Suprapubic skin (tissue), 4 donors: ENCODE results near the gene FSIP1. TPM values are rescaled to one million over a fixed set of nuclear protein-coding genes. Genes with fewer than 3 reads are reported as not detected.
A peak's percentile ranks its signal among the peaks of the same experiment; 100 is the strongest.

Experiments used
- DNase-seq, 2 donors: peaks; one replicate each; pipeline ENCODE4 v3.0.0-alpha.2; 2019; ENCODE audit warnings: low spot score in 2 of 2
- H3K27ac ChIP-seq: fragments of 200-600 bp; sonication (generic); one replicate; pipeline ENCODE4 v1.5.1; 2019
- H3K27me3 ChIP-seq: fragments of 200-600 bp; sonication (generic); one replicate; pipeline ENCODE4 v1.5.1; 2019
- H3K36me3 ChIP-seq: fragments of 200-600 bp; sonication (generic); one replicate; pipeline ENCODE4 v1.5.1; 2019
- H3K4me1 ChIP-seq: fragments of 200-600 bp; sonication (generic); one replicate; pipeline ENCODE4 v1.5.1; 2019
- H3K4me3 ChIP-seq: fragments of 200-600 bp; sonication (generic); one replicate; pipeline ENCODE4 v1.5.1; 2019; ENCODE audit warnings: mild to moderate bottlenecking
- H3K9me3 ChIP-seq: fragments of 200-600 bp; sonication (generic); one replicate; pipeline ENCODE4 v1.5.1; 2019
- CTCF ChIP-seq, 2 donors: fragments of 200-600 bp in 1 of 2; fragments of 450-650 bp in 1 of 2; sonication (generic) in 1 of 2; IDR thresholded peaks; one replicate each; pipeline ENCODE4 v1.5.1; 2016 to 2019; ENCODE audit warnings: antibody characterized with exemption in 2 of 2, mild to moderate bottlenecking in 1 of 2, moderate library complexity in 1 of 2
- EP300 ChIP-seq: sonication (generic); formaldehyde crosslinking; IDR thresholded peaks from one replicate; pipeline ENCODE4 v1.6.1; 2017; ENCODE audit warnings: antibody characterized with exemption
- POLR2A ChIP-seq, 2 donors: fragments of 450-650 bp; IDR thresholded peaks; one replicate each; pipeline ENCODE4 v1.6.1; 2017; ENCODE audit warnings: antibody characterized with exemption in 2 of 2, mild to moderate bottlenecking in 2 of 2, moderate library complexity in 2 of 2
- POLR2AphosphoS5 ChIP-seq, 3 donors: sonication (generic); formaldehyde crosslinking; IDR thresholded peaks; one replicate each; pipeline ENCODE4 v1.6.1; 2017; ENCODE audit warnings: antibody characterized with exemption in 3 of 3
- WGBS: methylation state at CpG from one replicate; pipeline ENCODE4 v1.1.5; 2018; 5-methylcytosine and 5-hydroxymethylcytosine counted together
- total RNA-seq, 4 donors: library from RNA; depleted of rRNA; stranded (reverse); fragments of >200 nt; gene quantifications; one replicate each; pipeline ENCODE4 v1.1.0, GENCODE V29; 2016

FSIP1 gene
- total RNA-seq, 4 donors from 2014 or later = 0.21 to 0.24 TPM; not detected in 2

GRCh38 chr15:39585871-39586301 is 196.8 kb downstream of the FSIP1 start:
- Histone ChIP-seq H3K27ac (no peak overlapping the region), H3K4me1 (peaks cover 46% of the 10 kb centered on the region), H3K36me3 (peaks cover 74% of the 10 kb centered on the region), H3K27me3 (no peaks in the 10 kb centered on the region), H3K4me3 (peak overlapping the region; percentile 22), H3K9me3 (no peaks in the 10 kb centered on the region)
- WGBS = 58% methylated on average over 4 of the region's 4 CpGs
- no peak for TF ChIP-seq CTCF (IDR thresholded peaks at IDR 0.05)
- no peak for DNase-seq

GRCh38 chr15:39585389-39585841 is 197.2 kb downstream of the FSIP1 start:
- H3K4me1 ChIP-seq = peaks cover 51% of the 10 kb centered on the region
- TF ChIP-seq CTCF (IDR thresholded peaks at IDR 0.05) (no peak), POLR2A (IDR thresholded peaks at IDR 0.05) (no peak), EP300 (no peak), POLR2AphosphoS5 (IDR thresholded peaks at IDR 0.05) (no peak)
- peak overlapping the region; percentile 22 for H3K4me3 ChIP-seq
- H3K27me3 ChIP-seq = no peaks in the 10 kb centered on the region
- no peak overlapping the region for H3K27ac ChIP-seq
- H3K9me3 ChIP-seq = no peaks in the 10 kb centered on the region
- H3K36me3 ChIP-seq = peaks cover 70% of the 10 kb centered on the region
- 89% methylated on average over 4 of the region's 4 CpGs for WGBS
- no peak for DNase-seq

GRCh38 chr15:39584662-39585388 is 197.8 kb downstream of the FSIP1 start:
- H3K4me1 ChIP-seq = peaks cover 55% of the 10 kb centered on the region
- 60% methylated on average over 3 of the region's 3 CpGs for WGBS
- peaks cover 65% of the 10 kb centered on the region for H3K36me3 ChIP-seq
- H3K27me3 ChIP-seq = no peaks in the 10 kb centered on the region
- no peaks in the 10 kb centered on the region for H3K9me3 ChIP-seq
- H3K4me3 ChIP-seq = peak overlapping the region; percentile 61
- no peak for TF ChIP-seq POLR2AphosphoS5 (IDR thresholded peaks at IDR 0.05)
- no peak for TF ChIP-seq CTCF (IDR thresholded peaks at IDR 0.05)
- no peak for TF ChIP-seq EP300
- TF ChIP-seq POLR2A (IDR thresholded peaks at IDR 0.05) = no peak
- H3K27ac ChIP-seq = no peak overlapping the region
- DNase-seq = no peak

- Histone ChIP-seq H3K27ac (no peak overlapping the region), H3K4me1 (peaks cover 61% of the 10 kb centered on the region), H3K36me3 (peaks cover 59% of the 10 kb centered on the region), H3K27me3 (no peaks in the 10 kb centered on the region), H3K9me3 (no peaks in the 10 kb centered on the region), H3K4me3 (peak overlapping the region; percentile 61)
- WGBS = 74% methylated on average over 7 of the region's 7 CpGs
- TF ChIP-seq POLR2AphosphoS5 (IDR thresholded peaks at IDR 0.05) (no peak), CTCF (IDR thresholded peaks at IDR 0.05) (no peak), EP300 (no peak), POLR2A (IDR thresholded peaks at IDR 0.05) (no peak)
- DNase-seq = no peak
Measured at GRCh38 chr15:39584266-39584659, 198.4 kb downstream of the FSIP1 start.

GRCh38 chr15:39583596-39584265 is 198.9 kb downstream of the FSIP1 start:
- Histone ChIP-seq H3K36me3 (peaks cover 54% of the 10 kb centered on the region), H3K27ac (no peak overlapping the region), H3K4me1 (peaks cover 66% of the 10 kb centered on the region), H3K27me3 (no peaks in the 10 kb centered on the region), H3K9me3 (no peaks in the 10 kb centered on the region), H3K4me3 (peak overlapping the region; percentile 61)
- TF ChIP-seq POLR2A (IDR thresholded peaks at IDR 0.05) (no peak), POLR2AphosphoS5 (IDR thresholded peaks at IDR 0.05) (no peak), EP300 (no peak), CTCF (IDR thresholded peaks at IDR 0.05) (no peak)
- WGBS = 71% methylated on average over 13 of the region's 13 CpGs
- no peak for DNase-seq
